Hepatocyte (in vitro differentiated cells): ENCODE data around the gene CIZ1.

Source experiments
- CTCF ChIP-seq: fragments of 200-600 bp; sonication (generic); IDR thresholded peaks from 2 replicates; pipeline ENCODE4 v1.5.1; 2016; ENCODE audit warnings: antibody characterized with exemption, mild to moderate bottlenecking; ENCODE audit not compliant: poor library complexity
- EZH2 ChIP-seq: fragments of 200-600 bp; sonication (generic); IDR thresholded peaks from 2 replicates; pipeline ENCODE4 v1.6.1; 2016; ENCODE audit warnings: antibody characterized with exemption, mild to moderate bottlenecking, borderline replicate concordance
- EZH2phosphoT487 ChIP-seq: fragments of 200-600 bp; sonication (generic); IDR thresholded peaks from one replicate; pipeline ENCODE4 v1.6.1; 2018; ENCODE audit warnings: antibody characterized with exemption, mild to moderate bottlenecking, low read depth, moderate library complexity; ENCODE audit not compliant: unreplicated experiment, severe bottlenecking

- TF ChIP-seq CTCF = no peak
- no peak for TF ChIP-seq EZH2
- no peak for TF ChIP-seq EZH2phosphoT487
These were observed 63.2 kb downstream of the CIZ1 start for GRCh38 chr9:128127990-128128835.
